Liver (tissue), 9 donors: ENCODE results near the gene EHD2. TPM values are rescaled to one million over a fixed set of nuclear protein-coding genes. Genes with fewer than 3 reads are reported as not detected.

ENCODE experiments used
- DNase-seq: peaks from one replicate; pipeline ENCODE4 v3.0.0-alpha.2; 2017; ENCODE audit warnings: low spot score
- H3K27ac ChIP-seq, 2 donors: one replicate each; pipeline ENCODE4 v1.7.0; 2013; ENCODE audit warnings: inconsistent platforms in 2 of 2, low read length in 2 of 2, control low read depth in 1 of 2, low read depth in 1 of 2, mild to moderate bottlenecking in 1 of 2
- H3K27me3 ChIP-seq, 4 donors: one replicate each; pipeline versions ENCODE4 v1.6.1 to v1.7.0; 2013; ENCODE audit warnings: low read length in 3 of 4, inconsistent platforms in 1 of 4, mild to moderate bottlenecking in 1 of 4, moderate library complexity in 1 of 4; ENCODE audit not compliant: control insufficient read depth in 4 of 4, insufficient read depth in 4 of 4
- H3K36me3 ChIP-seq, 4 donors: one replicate each; pipeline versions ENCODE4 v1.6.1 to v1.7.0; 2013; ENCODE audit warnings: low read length in 3 of 4, mild to moderate bottlenecking in 3 of 4, low read depth in 1 of 4, moderate library complexity in 1 of 4; ENCODE audit not compliant: control insufficient read depth in 4 of 4, insufficient read depth in 3 of 4
- H3K4me1 ChIP-seq, 4 donors: one replicate each; pipeline versions ENCODE4 v1.6.1 to v1.7.0; 2013; ENCODE audit warnings: low read length in 3 of 4, mild to moderate bottlenecking in 3 of 4, moderate library complexity in 1 of 4; ENCODE audit not compliant: control insufficient read depth in 4 of 4, insufficient read depth in 4 of 4
- H3K4me3 ChIP-seq, 3 donors: one replicate each; pipeline versions ENCODE4 v1.6.1 to v1.7.0; 2013; ENCODE audit warnings: low read length in 3 of 3, control low read depth in 1 of 3, low read depth in 1 of 3, mild to moderate bottlenecking in 1 of 3
- H3K9ac ChIP-seq, 2 donors: one replicate each; pipeline ENCODE4 v1.7.0; 2013; ENCODE audit warnings: low read length in 2 of 2, mild to moderate bottlenecking in 2 of 2, moderate library complexity in 2 of 2, control low read depth in 1 of 2, low read depth in 1 of 2
- H3K9me3 ChIP-seq, 4 donors: one replicate each; pipeline versions ENCODE4 v1.6.1 to v1.7.0; 2013; ENCODE audit warnings: low read length in 3 of 4; ENCODE audit not compliant: control insufficient read depth in 4 of 4
- CTCF ChIP-seq: fragments of 150-350 bp; IDR thresholded peaks from 2 replicates; pipeline ENCODE4 v1.5.1; 2017; ENCODE audit warnings: improper control_type of control experiment, low read depth, low read length; ENCODE audit not compliant: missing input control
- FOXA1 ChIP-seq: IDR thresholded peaks from 2 replicates; pipeline ENCODE4 v1.6.1; 2016; ENCODE audit warnings: antibody characterized with exemption
- JUND ChIP-seq, 2 donors: IDR thresholded peaks; 2 replicates each; pipeline ENCODE4 v1.6.1; 2016; ENCODE audit warnings: antibody characterized with exemption in 2 of 2
- MAX ChIP-seq: IDR thresholded peaks from 2 replicates; pipeline ENCODE4 v1.6.1; 2016; ENCODE audit warnings: antibody characterized with exemption
- RAD21 ChIP-seq, 2 donors: IDR thresholded peaks; 2 replicates each; pipeline ENCODE4 v1.6.1; 2016; ENCODE audit warnings: antibody characterized with exemption in 2 of 2, mild to moderate bottlenecking in 2 of 2
- REST ChIP-seq: IDR thresholded peaks from 2 replicates; pipeline ENCODE4 v1.6.1; 2016; ENCODE audit warnings: antibody characterized with exemption, mild to moderate bottlenecking
- RXRA ChIP-seq, 2 donors: IDR thresholded peaks; 2 replicates each; pipeline ENCODE4 v1.6.1; 2017 to 2018; ENCODE audit warnings: antibody characterized with exemption in 2 of 2, mild to moderate bottlenecking in 1 of 2
- TAF1 ChIP-seq: conservative IDR thresholded peaks from 2 replicates; pipeline ENCODE4 v1.6.1; 2016; ENCODE audit warnings: antibody characterized with exemption, mild to moderate bottlenecking
- YY1 ChIP-seq: IDR thresholded peaks from 2 replicates; pipeline ENCODE4 v1.6.1; 2016; ENCODE audit warnings: antibody characterized with exemption, mild to moderate bottlenecking
- WGBS: extraction: QIAGEN DNeasy Blood & Tissue Kit; methylation state at CpG from one replicate; pipeline ENCODE4 v1.1.7; 2013; 5-methylcytosine and 5-hydroxymethylcytosine counted together
- polyA plus RNA-seq, 2 donors: library from polyadenylated mRNA; stranded (reverse) in 1 of 2; unstranded in 1 of 2; fragments of 200-250 nt in 1 of 2; fragments of >200 nt in 1 of 2; fragmentation: Nextera tagmentation in 1 of 2; extraction: Ambion mirVana in 1 of 2; gene quantifications; one replicate each; pipeline versions ENCODE4 v1.2.1 to v1.2.3, GENCODE V29; 2013 to 2015
- total RNA-seq, 2 donors: library from RNA; depleted of rRNA; stranded (reverse); fragments of >200 nt; gene quantifications; one replicate each; pipeline ENCODE4 v1.2.3, GENCODE V29; 2014
- TF ChIP-seq, protein P1 (sequence below): IDR thresholded peaks from 2 replicates; pipeline ENCODE4 v1.6.1; 2016; ENCODE audit warnings: antibody characterized with exemption
- TF ChIP-seq, protein P2 (sequence below): IDR thresholded peaks from 2 replicates; pipeline ENCODE4 v1.6.1; 2016; ENCODE audit warnings: antibody characterized with exemption
- donor health status: healthy.
- donor health status: healthy.
- donor health status: healthy.
- donor health status: healthy.
- donor health status: healthy.

The EHD2 gene
- total and polyA plus RNA-seq, 4 donors, result 3.2 to 7.9 (median 5.8) TPM

DNA sequence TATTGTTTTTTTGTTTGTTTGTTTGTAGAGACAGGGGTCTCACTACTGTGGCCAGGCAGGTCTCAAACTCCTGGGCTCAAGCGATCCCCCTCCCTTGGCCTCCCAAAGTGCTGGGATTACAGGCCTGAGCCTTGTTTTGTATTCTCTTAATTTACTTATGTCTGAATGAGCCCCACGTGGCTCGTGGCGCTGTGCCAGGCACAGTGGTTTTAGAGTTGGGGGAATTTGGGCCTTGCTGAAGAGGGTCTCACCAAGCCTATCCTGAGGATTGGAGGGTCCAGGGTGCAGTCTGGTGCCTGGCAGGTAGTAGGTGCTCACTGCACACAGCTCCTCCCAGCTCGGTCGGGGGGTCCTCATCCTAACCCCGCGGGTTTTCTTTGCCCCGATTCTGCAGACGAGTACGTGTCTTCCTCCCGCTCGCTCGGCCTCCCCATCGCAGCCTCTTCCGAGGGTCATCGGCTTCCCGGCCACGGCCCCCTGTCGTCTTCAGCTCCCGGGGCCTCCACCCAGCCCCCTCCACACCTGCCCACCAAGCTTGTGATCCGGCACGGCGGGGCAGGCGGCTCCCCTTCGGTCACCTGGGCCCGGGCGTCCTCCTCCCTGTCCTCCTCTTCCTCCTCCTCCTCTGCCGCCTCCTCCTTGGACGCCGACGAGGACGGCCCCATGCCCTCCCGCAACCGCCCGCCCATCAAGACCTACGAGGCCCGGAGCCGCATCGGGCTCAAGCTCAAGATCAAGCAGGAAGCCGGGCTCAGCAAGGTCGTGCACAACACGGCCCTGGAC, 12.1 kb upstream of the EHD2 start:
- Histone ChIP-seq H3K4me1 (peaks cover 0 to 3% (median 0%) of the 10 kb centered on the region in 4 donors), H3K4me3 (no peak overlapping the region), H3K9ac (no peak overlapping the region), H3K27me3 (no peaks in the 10 kb centered on the region), H3K27ac (no peak overlapping the region), H3K36me3 (peaks cover 6 to 35% (median 9%) of the 10 kb centered on the region in 4 donors), H3K9me3 (no peaks in the 10 kb centered on the region)
- no peak for DNase-seq
- WGBS, result 94% methylated on average over 43 of the region's 43 CpGs
- TF ChIP-seq JUND (IDR thresholded peaks at IDR 0.05), result no peak

GRCh38 chr19:47701717-47702552, 11.3 kb upstream of the EHD2 start:
- TF ChIP-seq, protein P1, sequence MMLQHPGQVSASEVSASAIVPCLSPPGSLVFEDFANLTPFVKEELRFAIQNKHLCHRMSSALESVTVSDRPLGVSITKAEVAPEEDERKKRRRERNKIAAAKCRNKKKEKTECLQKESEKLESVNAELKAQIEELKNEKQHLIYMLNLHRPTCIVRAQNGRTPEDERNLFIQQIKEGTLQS, result no peak
- no peak for TF ChIP-seq JUND (IDR thresholded peaks at IDR 0.05)
- TF ChIP-seq, protein P2, sequence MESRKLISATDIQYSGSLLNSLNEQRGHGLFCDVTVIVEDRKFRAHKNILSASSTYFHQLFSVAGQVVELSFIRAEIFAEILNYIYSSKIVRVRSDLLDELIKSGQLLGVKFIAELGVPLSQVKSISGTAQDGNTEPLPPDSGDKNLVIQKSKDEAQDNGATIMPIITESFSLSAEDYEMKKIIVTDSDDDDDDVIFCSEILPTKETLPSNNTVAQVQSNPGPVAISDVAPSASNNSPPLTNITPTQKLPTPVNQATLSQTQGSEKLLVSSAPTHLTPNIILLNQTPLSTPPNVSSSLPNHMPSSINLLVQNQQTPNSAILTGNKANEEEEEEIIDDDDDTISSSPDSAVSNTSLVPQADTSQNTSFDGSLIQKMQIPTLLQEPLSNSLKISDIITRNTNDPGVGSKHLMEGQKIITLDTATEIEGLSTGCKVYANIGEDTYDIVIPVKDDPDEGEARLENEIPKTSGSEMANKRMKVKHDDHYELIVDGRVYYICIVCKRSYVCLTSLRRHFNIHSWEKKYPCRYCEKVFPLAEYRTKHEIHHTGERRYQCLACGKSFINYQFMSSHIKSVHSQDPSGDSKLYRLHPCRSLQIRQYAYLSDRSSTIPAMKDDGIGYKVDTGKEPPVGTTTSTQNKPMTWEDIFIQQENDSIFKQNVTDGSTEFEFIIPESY, result no peak
- no peak for TF ChIP-seq FOXA1
- TF ChIP-seq YY1, result no peak
- no peak for TF ChIP-seq REST
- no peak for TF ChIP-seq RAD21 (IDR thresholded peaks at IDR 0.05)
- no peak for TF ChIP-seq TAF1
- TF ChIP-seq CTCF, result no peak
- no peak for TF ChIP-seq RXRA (IDR thresholded peaks at IDR 0.05)
- no peak for TF ChIP-seq MAX

More at GRCh38 chr19:47701717-47702552, 11.3 kb upstream of the EHD2 start:
- no peak overlapping the region for H3K9ac ChIP-seq
- no peak for DNase-seq
- peaks cover 0 to 3% (median 0%) of the 10 kb centered on the region in 4 donors for H3K4me1 ChIP-seq
- no peaks in the 10 kb centered on the region for H3K27me3 ChIP-seq
- no peak overlapping the region for H3K4me3 ChIP-seq
- H3K27ac ChIP-seq, result no peak overlapping the region
- 96% methylated on average over 91 of the region's 91 CpGs for WGBS
- peaks cover 6 to 35% (median 9%) of the 10 kb centered on the region in 4 donors for H3K36me3 ChIP-seq
- no peaks in the 10 kb centered on the region for H3K9me3 ChIP-seq
